ENCODE measurements around the gene OR2H1.

The OR2H1 gene

DNA sequence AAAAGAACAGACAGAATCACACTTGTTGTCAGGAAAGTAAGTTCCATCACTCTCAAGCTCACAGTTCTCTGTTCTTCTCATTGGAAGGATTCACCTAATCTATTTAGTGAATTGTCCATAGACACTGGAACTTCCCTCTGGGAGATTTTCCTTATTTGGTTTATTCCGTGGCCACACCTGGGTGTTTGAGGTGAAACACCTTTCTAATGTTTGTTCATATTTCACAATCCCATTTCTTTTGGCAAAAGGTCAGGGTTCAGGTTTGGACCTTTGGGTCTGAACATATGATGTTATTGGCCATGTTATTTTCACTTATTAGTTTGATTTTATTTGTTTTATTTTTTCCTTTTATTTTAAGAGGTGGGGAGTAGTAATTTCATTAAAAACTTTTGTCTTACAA lies 26.8 kb downstream of the OR2H1 start:
- H3K9me2 ChIP-seq (ENCODE audit: low read depth, low read length) = no peaks in the 10 kb centered on the region
- H2AFZ ChIP-seq (ENCODE audit: low read length) = no peak overlapping the region
- no peaks in the 10 kb centered on the region for H3F3A ChIP-seq (ENCODE audit: insufficient read depth, low read length)
- no peaks in the 10 kb centered on the region for H3K9me3 ChIP-seq (ENCODE audit: low read length)
- no peaks in the 10 kb centered on the region for H3K36me3 ChIP-seq (ENCODE audit: insufficient read depth, low read length)
- H3K27ac ChIP-seq (ENCODE audit: low read depth, low read length, poor library complexity, severe bottlenecking) = no peak overlapping the region
- H3K27me3 ChIP-seq (ENCODE audit: insufficient read depth, low read length) = no peaks in the 10 kb centered on the region
- H3K4me3 ChIP-seq (ENCODE audit: low read depth, low read length, poor library complexity, severe bottlenecking) = no peak overlapping the region
- no peaks in the 10 kb centered on the region for H4K20me1 ChIP-seq (ENCODE audit: insufficient read depth, low read length)
- H3K4me1 ChIP-seq (ENCODE audit: insufficient read depth, low read length, severe bottlenecking) = no peaks in the 10 kb centered on the region
- no peak for TF ChIP-seq EZH2 (IDR thresholded peaks at IDR 0.05; ENCODE audit: borderline replicate concordance, low read length)
- TF ChIP-seq, protein P1, sequence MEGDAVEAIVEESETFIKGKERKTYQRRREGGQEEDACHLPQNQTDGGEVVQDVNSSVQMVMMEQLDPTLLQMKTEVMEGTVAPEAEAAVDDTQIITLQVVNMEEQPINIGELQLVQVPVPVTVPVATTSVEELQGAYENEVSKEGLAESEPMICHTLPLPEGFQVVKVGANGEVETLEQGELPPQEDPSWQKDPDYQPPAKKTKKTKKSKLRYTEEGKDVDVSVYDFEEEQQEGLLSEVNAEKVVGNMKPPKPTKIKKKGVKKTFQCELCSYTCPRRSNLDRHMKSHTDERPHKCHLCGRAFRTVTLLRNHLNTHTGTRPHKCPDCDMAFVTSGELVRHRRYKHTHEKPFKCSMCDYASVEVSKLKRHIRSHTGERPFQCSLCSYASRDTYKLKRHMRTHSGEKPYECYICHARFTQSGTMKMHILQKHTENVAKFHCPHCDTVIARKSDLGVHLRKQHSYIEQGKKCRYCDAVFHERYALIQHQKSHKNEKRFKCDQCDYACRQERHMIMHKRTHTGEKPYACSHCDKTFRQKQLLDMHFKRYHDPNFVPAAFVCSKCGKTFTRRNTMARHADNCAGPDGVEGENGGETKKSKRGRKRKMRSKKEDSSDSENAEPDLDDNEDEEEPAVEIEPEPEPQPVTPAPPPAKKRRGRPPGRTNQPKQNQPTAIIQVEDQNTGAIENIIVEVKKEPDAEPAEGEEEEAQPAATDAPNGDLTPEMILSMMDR (IDR thresholded peaks at IDR 0.05; ENCODE audit: low read length) = no peak
- H3K4me2 ChIP-seq (ENCODE audit: low read length) = no peak overlapping the region
- H3K9ac ChIP-seq (ENCODE audit: low read length) = no peak overlapping the region
- no peaks in the 10 kb centered on the region for H3K79me2 ChIP-seq (ENCODE audit: insufficient read depth, low read length)

DNA sequence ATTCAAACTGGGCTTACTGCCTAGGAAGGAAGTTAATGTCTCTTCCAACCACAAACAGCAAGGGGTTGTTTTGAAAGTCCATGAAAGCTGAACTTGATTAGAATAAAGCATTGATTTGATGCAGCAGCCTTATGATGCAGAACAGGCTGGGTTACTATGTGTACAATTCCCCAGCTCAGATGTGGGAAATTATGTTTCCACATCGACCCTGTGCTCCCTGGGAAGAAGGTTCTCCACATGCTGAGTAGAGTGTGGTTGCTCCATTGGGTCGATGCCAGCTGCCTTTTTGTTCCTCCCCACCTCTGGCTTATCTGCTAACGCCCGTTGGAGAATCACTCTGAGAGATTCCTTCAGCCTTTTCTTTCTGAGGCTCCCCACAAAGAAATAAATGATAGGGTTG lies 29.6 kb downstream of the OR2H1 start:
- H3K4me2 ChIP-seq (ENCODE audit: low read length) = no peak overlapping the region
- H3K27ac ChIP-seq (ENCODE audit: low read depth, low read length, poor library complexity, severe bottlenecking) = no peak overlapping the region
- TF ChIP-seq, protein P1 (IDR thresholded peaks at IDR 0.05; ENCODE audit: low read length) = no peak
- TF ChIP-seq EZH2 (IDR thresholded peaks at IDR 0.05; ENCODE audit: borderline replicate concordance, low read length) = no peak
- H3K79me2 ChIP-seq (ENCODE audit: insufficient read depth, low read length) = no peaks in the 10 kb centered on the region
- no peak overlapping the region for H3K9ac ChIP-seq (ENCODE audit: low read length)
- H3K9me2 ChIP-seq (ENCODE audit: low read depth, low read length) = no peaks in the 10 kb centered on the region
- no peaks in the 10 kb centered on the region for H3K27me3 ChIP-seq (ENCODE audit: insufficient read depth, low read length)
- H4K20me1 ChIP-seq (ENCODE audit: insufficient read depth, low read length) = no peaks in the 10 kb centered on the region
- no peaks in the 10 kb centered on the region for H3K9me3 ChIP-seq (ENCODE audit: low read length)
- no peak overlapping the region for H3K4me3 ChIP-seq (ENCODE audit: low read depth, low read length, poor library complexity, severe bottlenecking)
- H3K36me3 ChIP-seq (ENCODE audit: insufficient read depth, low read length) = no peaks in the 10 kb centered on the region
- no peaks in the 10 kb centered on the region for H3K4me1 ChIP-seq (ENCODE audit: insufficient read depth, low read length, severe bottlenecking)
- H3F3A ChIP-seq (ENCODE audit: insufficient read depth, low read length) = no peaks in the 10 kb centered on the region
- no peak overlapping the region for H2AFZ ChIP-seq (ENCODE audit: low read length)

DNA sequence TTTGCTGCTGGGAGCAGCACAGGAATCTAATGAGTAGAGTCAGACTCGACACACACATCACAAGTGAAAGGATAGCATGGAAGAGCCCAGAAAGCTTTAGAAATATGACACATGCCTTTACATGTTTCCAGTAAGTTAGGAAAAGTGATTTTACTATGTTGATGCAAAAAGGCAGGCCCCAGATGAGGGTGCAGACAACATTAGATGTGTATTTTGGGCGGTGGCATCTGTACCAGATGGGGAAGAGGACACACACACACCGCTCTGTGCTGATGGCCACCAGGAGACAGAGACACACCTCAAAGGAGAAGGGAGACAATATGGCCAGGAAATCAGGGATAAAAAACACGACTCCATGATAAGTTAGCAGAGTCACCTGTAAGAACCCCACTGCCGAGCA lies 30.2 kb downstream of the OR2H1 start:
- no peak overlapping the region for H3K9ac ChIP-seq (ENCODE audit: low read length)
- no peaks in the 10 kb centered on the region for H3K36me3 ChIP-seq (ENCODE audit: insufficient read depth, low read length)
- H4K20me1 ChIP-seq (ENCODE audit: insufficient read depth, low read length) = no peaks in the 10 kb centered on the region
- H3F3A ChIP-seq (ENCODE audit: insufficient read depth, low read length) = no peaks in the 10 kb centered on the region
- no peaks in the 10 kb centered on the region for H3K9me3 ChIP-seq (ENCODE audit: low read length)
- no peaks in the 10 kb centered on the region for H3K27me3 ChIP-seq (ENCODE audit: insufficient read depth, low read length)
- no peak for TF ChIP-seq EZH2 (IDR thresholded peaks at IDR 0.05; ENCODE audit: borderline replicate concordance, low read length)
- no peaks in the 10 kb centered on the region for H3K4me1 ChIP-seq (ENCODE audit: insufficient read depth, low read length, severe bottlenecking)
- H3K79me2 ChIP-seq (ENCODE audit: insufficient read depth, low read length) = no peaks in the 10 kb centered on the region
- H3K4me2 ChIP-seq (ENCODE audit: low read length) = no peak overlapping the region
- H3K9me2 ChIP-seq (ENCODE audit: low read depth, low read length) = no peaks in the 10 kb centered on the region
- H3K4me3 ChIP-seq (ENCODE audit: low read depth, low read length, poor library complexity, severe bottlenecking) = no peak overlapping the region
- H2AFZ ChIP-seq (ENCODE audit: low read length) = no peak overlapping the region
- no peak overlapping the region for H3K27ac ChIP-seq (ENCODE audit: low read depth, low read length, poor library complexity, severe bottlenecking)

DNA sequence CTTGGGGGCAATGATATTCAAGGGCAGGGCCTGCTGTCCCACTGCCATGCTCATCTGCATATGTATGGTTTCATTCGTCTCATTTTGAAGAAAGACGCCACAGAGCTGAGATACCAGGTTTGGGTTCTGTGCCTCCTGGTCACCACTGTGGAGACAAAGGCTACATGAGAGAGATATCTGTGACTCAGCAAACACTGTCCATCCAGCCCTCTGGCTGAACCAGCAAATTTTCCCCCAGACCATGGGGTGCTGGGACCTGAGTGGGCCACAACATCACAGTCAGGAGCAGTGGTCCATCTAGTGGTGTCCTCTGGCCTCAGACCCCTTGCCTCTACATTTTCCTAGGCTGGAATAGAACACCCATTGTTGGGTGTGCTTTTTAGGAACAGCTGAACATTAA lies 30.7 kb downstream of the OR2H1 start, which contains the start of gene MAS1L:
Gene MAS1L, minus strand, starts transcription at position 297 of the 400 bp plus-strand sequence. Its CDS starts 54 bp downstream, at position 243.
- H2AFZ ChIP-seq (ENCODE audit: low read length) = no peak within 1 kb of the TSS
- H3K4me3 ChIP-seq (ENCODE audit: low read depth, low read length, poor library complexity, severe bottlenecking) = no peak within 1 kb of the TSS
- no peaks in the 10 kb centered on the region for H3K9me2 ChIP-seq (ENCODE audit: low read depth, low read length)
- no peaks in the 10 kb centered on the region for H3K36me3 ChIP-seq (ENCODE audit: insufficient read depth, low read length)
- H3K9ac ChIP-seq (ENCODE audit: low read length) = no peak within 1 kb of the TSS
- no peaks in the 10 kb centered on the region for H3K27me3 ChIP-seq (ENCODE audit: insufficient read depth, low read length)
- no peak within 1 kb of the TSS for H3K4me2 ChIP-seq (ENCODE audit: low read length)
- no peaks in the 10 kb centered on the region for H3F3A ChIP-seq (ENCODE audit: insufficient read depth, low read length)
- H3K9me3 ChIP-seq (ENCODE audit: low read length) = no peaks in the 10 kb centered on the region
- no peaks in the 10 kb centered on the region for H4K20me1 ChIP-seq (ENCODE audit: insufficient read depth, low read length)
- no peaks in the 10 kb centered on the region for H3K79me2 ChIP-seq (ENCODE audit: insufficient read depth, low read length)
- no peaks in the 10 kb centered on the region for H3K4me1 ChIP-seq (ENCODE audit: insufficient read depth, low read length, severe bottlenecking)
- no peak within 1 kb of the TSS for H3K27ac ChIP-seq (ENCODE audit: low read depth, low read length, poor library complexity, severe bottlenecking)
- TF ChIP-seq, protein P1 (IDR thresholded peaks at IDR 0.05; ENCODE audit: low read length) = no peak
- TF ChIP-seq EZH2 (IDR thresholded peaks at IDR 0.05; ENCODE audit: borderline replicate concordance, low read length) = no peak
